GM23248 (cell line): ENCODE results near the gene ZFP62. TPM values are rescaled to one million over a fixed set of nuclear protein-coding genes. Genes with fewer than 3 reads are reported as not detected.

Experiments used
- DNase-seq: peaks from one replicate; pipeline ENCODE4 v3.0.0-alpha.2; 2015
- H2AFZ ChIP-seq: fragments of 200-600 bp; sonication (generic); 2 replicates; pipeline ENCODE4 v1.6.1; 2016; ENCODE audit warnings: antibody characterized with exemption
- H3F3A ChIP-seq: fragments of 200-600 bp; sonication (generic); 2 replicates; pipeline ENCODE4 v1.6.1; 2016; ENCODE audit warnings: mild to moderate bottlenecking, antibody characterized with exemption, mixed run types; ENCODE audit not compliant: insufficient read depth
- H3K27ac ChIP-seq: fragments of 200-600 bp; sonication (generic); 2 replicates; pipeline ENCODE4 v1.5.1; 2016; ENCODE audit warnings: mild to moderate bottlenecking
- H3K27me3 ChIP-seq: fragments of 200-600 bp; sonication (generic); replicated peaks from 2 replicates; pipeline ENCODE4 v1.6.1; 2016; ENCODE audit warnings: mild to moderate bottlenecking; ENCODE audit not compliant: insufficient read depth
- H3K36me3 ChIP-seq: fragments of 200-600 bp; sonication (generic); 2 replicates; pipeline ENCODE4 v1.6.1; 2016; ENCODE audit warnings: low read depth, mild to moderate bottlenecking
- H3K4me1 ChIP-seq: fragments of 200-600 bp; sonication (generic); 2 replicates; pipeline ENCODE4 v1.6.1; 2016; ENCODE audit warnings: mild to moderate bottlenecking; ENCODE audit not compliant: insufficient read depth
- H3K4me2 ChIP-seq: fragments of 200-600 bp; sonication (generic); one replicate; pipeline ENCODE4 v1.6.1; 2016; ENCODE audit warnings: mild to moderate bottlenecking; ENCODE audit not compliant: unreplicated experiment
- H3K4me3 ChIP-seq: fragments of 200-600 bp; sonication (generic); 2 replicates; pipeline ENCODE4 v1.5.1; 2016; ENCODE audit warnings: mild to moderate bottlenecking
- H3K79me2 ChIP-seq: fragments of 200-600 bp; sonication (generic); 2 replicates; pipeline ENCODE4 v1.6.1; 2016; ENCODE audit warnings: mild to moderate bottlenecking; ENCODE audit not compliant: insufficient read depth
- H3K9ac ChIP-seq: fragments of 200-600 bp; sonication (generic); 2 replicates; pipeline ENCODE4 v1.6.1; 2016; ENCODE audit warnings: mild to moderate bottlenecking
- H3K9me2 ChIP-seq: fragments of 200-600 bp; sonication (generic); 2 replicates; pipeline ENCODE4 v1.6.1; 2016; ENCODE audit warnings: mixed run types, mild to moderate bottlenecking, moderate library complexity; ENCODE audit not compliant: insufficient read depth
- H3K9me3 ChIP-seq: fragments of 200-600 bp; sonication (generic); one replicate; pipeline ENCODE4 v1.6.1; 2017; ENCODE audit warnings: low read depth
- H4K20me1 ChIP-seq: fragments of 200-600 bp; sonication (generic); 2 replicates; pipeline ENCODE4 v1.6.0; 2016; ENCODE audit not compliant: insufficient read depth
- EZH2 ChIP-seq: fragments of 200-600 bp; sonication (generic); IDR thresholded peaks from 2 replicates; pipeline ENCODE4 v1.6.1; 2018; ENCODE audit warnings: antibody characterized with exemption, mild to moderate bottlenecking; ENCODE audit not compliant: insufficient read depth, poor library complexity, severe bottlenecking
- EZH2phosphoT487 ChIP-seq: fragments of 200-600 bp; sonication (generic); IDR thresholded peaks from 2 replicates; pipeline ENCODE4 v1.6.1; 2018; ENCODE audit warnings: antibody characterized with exemption, moderate library complexity, mild to moderate bottlenecking, low read depth; ENCODE audit not compliant: insufficient read depth
- WGBS, 2 experiments: methylation state at CpG; one replicate each; pipeline ENCODE4 v1.1.6; 2015 to 2017; ENCODE audit warnings: low lambda C conversion rate in 2 of 2, low coverage in 1 of 2; ENCODE audit errors: missing lambda C conversion rate in 2 of 2; 5-methylcytosine and 5-hydroxymethylcytosine counted together
- in situ Hi-C: fragments of 300-500 bp; cut with MboI; formaldehyde crosslinking; loops from 2 replicates; pipeline ENCODE4 v1.15.0; 2020
- polyA plus RNA-seq: library from polyadenylated mRNA; unstranded; fragments of >200 nt; fragmentation: Nextera tagmentation; extraction: Ambion mirVana; gene quantifications from 2 replicates; pipeline ENCODE4 v1.2.1, GENCODE V29; 2016
- total RNA-seq: library from RNA; depleted of rRNA; stranded (reverse); fragments of >200 nt; shearing (Covaris generic); gene quantifications from 2 replicates; pipeline ENCODE4 v1.2.3, GENCODE V29; 2014

Gene ZFP62
- total and polyA plus RNA-seq, 2 experiments from 2014 or later, result 13.0 to 13.6 TPM

DNA sequence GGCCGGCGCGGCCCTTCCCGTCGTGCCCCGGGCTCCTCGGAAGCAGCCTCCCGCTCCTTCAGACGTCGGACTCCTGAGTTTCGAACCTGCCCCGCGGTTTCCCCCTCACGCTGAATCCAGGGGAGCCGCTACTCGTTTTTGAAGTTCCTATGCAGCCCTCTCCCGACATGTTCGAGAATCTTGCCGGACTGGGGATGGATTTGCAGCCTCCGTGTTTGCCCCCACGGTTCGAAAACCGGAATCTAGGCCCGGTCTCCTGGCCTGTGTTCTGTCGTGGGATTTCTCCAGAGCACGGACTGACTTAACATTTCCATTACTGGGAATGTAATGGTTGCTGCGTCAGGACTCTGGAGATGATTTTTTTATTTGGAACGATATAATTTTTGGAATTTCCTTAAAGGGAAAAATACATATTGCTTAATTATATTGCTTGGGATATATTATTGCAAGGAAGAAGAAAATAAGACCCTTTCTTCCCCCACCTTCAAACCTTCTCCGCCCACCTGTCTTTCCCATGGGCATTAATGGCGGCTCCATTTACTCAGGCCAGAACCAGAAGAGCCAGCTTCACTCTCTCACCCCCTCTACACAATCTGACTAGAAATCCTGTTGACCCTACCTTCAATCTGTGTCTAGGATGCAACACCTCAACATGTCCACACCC is 50.0 kb downstream of the ZFP62 start:
- H3K27ac ChIP-seq, result peak overlapping the region; percentile 87
- no peaks in the 10 kb centered on the region for H3F3A ChIP-seq
- no peaks in the 10 kb centered on the region for H3K27me3 ChIP-seq
- peak overlapping the region; percentile 92 for H3K4me3 ChIP-seq
- no peaks in the 10 kb centered on the region for H3K9me3 ChIP-seq
- WGBS, 2 experiments, result 6% methylated on average over 22 to 30 of the region's 30 CpGs
- peaks cover 42% of the 10 kb centered on the region for H3K79me2 ChIP-seq
- peak overlapping the region; percentile 90 for H3K9ac ChIP-seq
- in situ Hi-C loops, result no loop called here
- H3K36me3 ChIP-seq, result no peaks in the 10 kb centered on the region
- no peaks in the 10 kb centered on the region for H4K20me1 ChIP-seq
- peak overlapping the region; percentile 91 for H2AFZ ChIP-seq
- DNase-seq, result peak; percentile 84
- TF ChIP-seq EZH2phosphoT487, result no peak
- TF ChIP-seq EZH2, result no peak
- no peaks in the 10 kb centered on the region for H3K9me2 ChIP-seq
- H3K4me2 ChIP-seq, result peak overlapping the region; percentile 93
- H3K4me1 ChIP-seq, result peaks cover 25% of the 10 kb centered on the region

DNA sequence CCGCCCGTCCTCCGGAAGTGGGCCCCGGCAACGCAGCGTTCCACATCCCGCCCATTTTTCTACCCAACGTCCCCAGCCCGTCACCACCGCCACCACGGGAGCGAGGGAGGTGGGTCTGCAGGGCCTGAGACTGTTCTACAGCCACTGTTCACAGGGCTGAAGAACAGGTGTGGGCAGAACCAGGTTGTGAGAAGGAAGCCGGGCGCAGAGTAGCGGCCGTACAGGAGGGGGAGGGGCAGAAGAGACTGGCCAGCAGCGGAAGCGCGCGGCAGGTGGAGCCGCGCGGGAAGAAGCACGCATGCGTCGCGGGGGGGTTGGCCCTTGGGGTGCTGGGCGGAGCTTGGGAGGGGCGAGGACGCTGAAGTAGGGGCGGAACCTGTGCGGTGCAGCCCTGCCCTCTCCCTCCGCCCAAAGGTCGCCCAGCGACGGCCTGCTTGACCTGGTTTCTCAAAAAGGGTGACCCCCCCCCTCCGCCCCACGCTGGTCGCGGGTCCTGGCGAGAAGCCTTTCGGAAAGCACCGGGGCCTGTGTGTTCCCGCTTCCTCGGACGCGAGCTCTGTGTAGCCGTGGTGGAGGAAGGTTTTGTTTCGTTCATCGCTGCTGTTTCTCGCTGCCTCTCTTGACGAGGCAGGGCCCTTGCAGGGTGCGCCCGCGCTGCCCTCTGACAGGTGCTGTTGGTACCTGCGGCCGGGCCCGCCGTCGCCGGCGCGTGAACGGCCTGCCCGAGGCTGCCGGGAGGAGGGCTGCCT is 50.7 kb downstream of the ZFP62 start:
- Histone ChIP-seq H3F3A (no peaks in the 10 kb centered on the region), H3K4me1 (peaks cover 28% of the 10 kb centered on the region), H3K36me3 (no peaks in the 10 kb centered on the region), H3K4me3 (peak overlapping the region; percentile 92), H2AFZ (peak overlapping the region; percentile 91), H3K27me3 (no peaks in the 10 kb centered on the region), H4K20me1 (no peaks in the 10 kb centered on the region), H3K4me2 (peak overlapping the region; percentile 93), H3K79me2 (peaks cover 49% of the 10 kb centered on the region), H3K9me3 (no peaks in the 10 kb centered on the region), H3K27ac (peak overlapping the region; percentile 87), H3K9me2 (no peaks in the 10 kb centered on the region), H3K9ac (peak overlapping the region; percentile 90)
- TF ChIP-seq EZH2phosphoT487 (no peak), EZH2 (no peak)
- WGBS, 2 experiments, result 0 to 1% methylated on average over 43 to 65 of the region's 66 CpGs
- peak; percentile 97 for DNase-seq
- in situ Hi-C loops, result no loop called here

DNA sequence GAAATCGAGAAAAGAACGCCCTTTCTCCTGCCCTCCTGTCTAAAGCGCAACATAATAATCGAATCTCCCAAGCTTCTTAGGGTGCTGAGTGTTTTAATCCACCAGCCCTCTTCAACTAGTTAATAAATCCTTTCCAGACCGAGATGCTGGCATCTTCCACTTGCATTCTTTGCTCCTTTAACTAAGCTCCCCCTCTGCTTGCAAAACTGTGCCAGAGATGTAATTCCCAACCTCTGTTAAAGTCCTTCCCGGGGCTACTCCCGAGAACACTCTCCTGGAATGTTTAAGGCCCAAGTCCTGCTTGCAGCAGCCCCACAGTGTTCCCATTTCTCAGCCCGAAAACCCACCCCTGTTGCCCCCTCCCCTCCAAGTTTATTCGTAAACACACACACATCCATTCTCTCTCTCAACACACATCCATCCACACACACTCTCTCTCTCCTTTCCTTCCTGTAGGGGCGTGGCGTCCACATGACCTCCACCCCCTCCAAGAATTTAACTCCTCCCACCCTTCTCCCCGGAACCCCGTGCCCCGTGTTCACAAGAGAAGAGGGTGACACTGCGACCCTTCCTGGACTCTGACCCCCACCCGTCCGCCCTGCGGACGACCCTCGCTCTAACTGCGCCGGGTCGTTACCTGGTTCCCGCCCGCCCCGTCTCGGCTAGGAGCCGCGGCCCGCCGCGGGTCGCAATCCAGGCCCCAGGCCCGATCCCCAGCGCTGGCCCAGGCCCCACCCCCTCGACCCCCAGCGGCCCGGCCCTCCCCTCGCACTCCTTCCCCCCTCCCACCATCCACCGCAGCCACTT is 51.5 kb downstream of the ZFP62 start:
- Histone ChIP-seq H3K79me2 (peaks cover 57% of the 10 kb centered on the region), H3K4me3 (peak overlapping the region; percentile 92), H3K36me3 (no peaks in the 10 kb centered on the region), H3K9me2 (no peaks in the 10 kb centered on the region), H3K27ac (peak overlapping the region; percentile 87), H3K4me1 (peaks cover 34% of the 10 kb centered on the region), H3K9ac (peak overlapping the region; percentile 90), H4K20me1 (no peaks in the 10 kb centered on the region), H2AFZ (peak overlapping the region; percentile 91), H3K4me2 (peak overlapping the region; percentile 93), H3K27me3 (no peaks in the 10 kb centered on the region), H3F3A (no peaks in the 10 kb centered on the region), H3K9me3 (no peaks in the 10 kb centered on the region)
- DNase-seq, result peak; percentile 95
- in situ Hi-C loops, result no loop called here
- whole genome bisulfite sequencing, 2 experiments, result 2% methylated on average over 23 to 40 of the region's 40 CpGs
- TF ChIP-seq EZH2phosphoT487, result no peak
- no peak for TF ChIP-seq EZH2

DNA sequence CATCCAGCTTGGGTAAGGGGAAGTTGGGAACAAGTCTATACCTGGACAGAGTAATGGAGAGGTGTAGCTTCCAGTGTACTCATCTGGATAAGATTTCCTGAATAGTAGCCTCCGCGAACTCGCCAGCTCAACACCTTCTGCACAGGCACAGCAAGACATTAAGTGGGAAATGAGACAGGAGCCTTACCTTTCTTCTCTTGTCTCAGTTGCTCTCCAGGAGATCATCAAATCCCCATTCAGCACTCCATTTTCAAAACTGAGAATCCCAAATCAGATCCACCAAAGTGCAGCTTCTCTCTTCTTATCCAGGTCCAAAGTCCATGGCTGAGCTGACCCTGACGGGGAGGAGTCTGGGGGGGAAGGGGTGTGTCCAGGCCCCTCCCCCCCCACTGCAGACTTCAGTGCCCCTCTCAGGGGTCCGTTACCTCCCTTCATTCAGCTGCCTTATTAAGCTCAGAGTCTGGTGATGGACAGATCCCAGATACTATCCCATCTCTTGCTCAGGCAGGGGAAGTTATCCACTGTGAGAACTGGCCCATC is 52.5 kb downstream of the ZFP62 start:
- no peaks in the 10 kb centered on the region for H3K36me3 ChIP-seq
- no peak overlapping the region for H2AFZ ChIP-seq
- no peak for DNase-seq
- no peak overlapping the region for H3K27ac ChIP-seq
- peak overlapping the region; percentile 92 for H3K4me3 ChIP-seq
- H3K4me1 ChIP-seq, result peaks cover 40% of the 10 kb centered on the region
- no peaks in the 10 kb centered on the region for H4K20me1 ChIP-seq
- in situ Hi-C loops, result no loop called here
- H3K9ac ChIP-seq, result peak overlapping the region; percentile 90
- no peaks in the 10 kb centered on the region for H3K9me2 ChIP-seq
- H3F3A ChIP-seq, result no peaks in the 10 kb centered on the region
- peaks cover 67% of the 10 kb centered on the region for H3K79me2 ChIP-seq
- peak overlapping the region; percentile 93 for H3K4me2 ChIP-seq
- H3K9me3 ChIP-seq, result no peaks in the 10 kb centered on the region
- 63 to 64% methylated on average over 5 of the region's 5 CpGs for WGBS, 2 experiments
- H3K27me3 ChIP-seq, result no peaks in the 10 kb centered on the region
- TF ChIP-seq EZH2 (no peak), EZH2phosphoT487 (no peak)
